ENCODE results near the gene KIAA0513.

KIAA0513 gene

GRCh38 chr16:85077039-85077438 lies 49.4 kb downstream of the KIAA0513 start:
- TF ChIP-seq ZFX (IDR thresholded peaks at IDR 0.05) = no peak
- no peak for TF ChIP-seq CTCF (conservative IDR thresholded peaks at IDR 0.05)
- H3K27ac ChIP-seq = no peak overlapping the region

- no peak overlapping the region for H3K27ac ChIP-seq
- TF ChIP-seq ZFX (IDR thresholded peaks at IDR 0.05) (no peak), CTCF (conservative IDR thresholded peaks at IDR 0.05) (no peak)
Observed at GRCh38 chr16:85077576-85078125, 50.1 kb downstream of the KIAA0513 start.

- H3K27ac ChIP-seq = no peak overlapping the region
- TF ChIP-seq CTCF (conservative IDR thresholded peaks at IDR 0.05) (no peak), ZFX (IDR thresholded peaks at IDR 0.05) (no peak)
Observed at GRCh38 chr16:85078226-85078625, 50.6 kb downstream of the KIAA0513 start.

- TF ChIP-seq CTCF (conservative IDR thresholded peaks at IDR 0.05) = no peak
- TF ChIP-seq ZFX (IDR thresholded peaks at IDR 0.05) = no peak
- no peak overlapping the region for H3K27ac ChIP-seq
Observed at GRCh38 chr16:85078952-85079351, 51.4 kb downstream of the KIAA0513 start.

- TF ChIP-seq CTCF (conservative IDR thresholded peaks at IDR 0.05) (no peak), ZFX (IDR thresholded peaks at IDR 0.05) (no peak)
- no peak overlapping the region for H3K27ac ChIP-seq
Observed at GRCh38 chr16:85079785-85080570, 52.4 kb downstream of the KIAA0513 start.

GRCh38 chr16:85081038-85081437 lies 53.4 kb downstream of the KIAA0513 start:
- H3K27ac ChIP-seq = no peak overlapping the region
- TF ChIP-seq CTCF (conservative IDR thresholded peaks at IDR 0.05) (no peak), ZFX (IDR thresholded peaks at IDR 0.05) (no peak)

- TF ChIP-seq CTCF (conservative IDR thresholded peaks at IDR 0.05) (no peak), ZFX (IDR thresholded peaks at IDR 0.05) (no peak)
- H3K27ac ChIP-seq = no peak overlapping the region
Observed at GRCh38 chr16:85081765-85082164, 54.2 kb downstream of the KIAA0513 start.
